ENCODE measurements around the gene GRM8. TPM values are rescaled to one million over a fixed set of nuclear protein-coding genes. Genes with fewer than 3 reads are reported as not detected.

The GRM8 gene
- total RNA-seq, 3 donors from 2014 or later: not detected

DNA sequence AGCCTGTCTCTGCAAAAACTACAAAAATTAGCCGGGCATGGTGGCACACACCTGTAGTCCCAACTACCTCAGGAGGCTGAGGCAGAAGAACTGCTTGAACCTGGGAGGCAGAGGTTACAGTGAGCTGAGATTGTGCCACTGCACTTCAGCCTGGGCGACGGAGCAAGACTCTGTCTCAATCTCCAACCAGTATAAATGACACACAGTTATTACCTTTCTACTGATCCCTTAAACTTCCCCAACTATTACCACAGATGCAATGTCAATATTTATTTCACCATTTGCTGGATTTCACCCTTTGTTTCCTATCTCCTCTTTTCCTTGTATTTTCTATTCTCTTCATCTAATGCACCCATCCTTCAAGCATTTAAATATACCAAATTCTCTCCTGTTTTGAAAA, 431.8 kb downstream of the GRM8 start:
- no peaks in the 10 kb centered on the region for H3K9me3 ChIP-seq
- H3K4me1 ChIP-seq: no peaks in the 10 kb centered on the region
- H3K27ac ChIP-seq: no peak overlapping the region
- H3K36me3 ChIP-seq: no peaks in the 10 kb centered on the region
- intact Hi-C loops (cut with DNase I; ENCODE audit: low total_unique reads): no loop called here
- no peak for DNase-seq (ENCODE audit: low spot score in 2 of 2)
- H3K27me3 ChIP-seq: no peaks in the 10 kb centered on the region
- H3K4me3 ChIP-seq: no peak overlapping the region
- TF ChIP-seq CTCF (IDR thresholded peaks at IDR 0.05) (no peak), POLR2AphosphoS5 (IDR thresholded peaks at IDR 0.05) (no peak), POLR2A (IDR thresholded peaks at IDR 0.05) (no peak)

GRCh38 chr7:126819197-126819484, 433.6 kb downstream of the GRM8 start:
- Histone ChIP-seq H3K9me3 (no peaks in the 10 kb centered on the region), H3K4me3 (no peak overlapping the region), H3K36me3 (no peaks in the 10 kb centered on the region), H3K27me3 (no peaks in the 10 kb centered on the region), H3K27ac (no peak overlapping the region), H3K4me1 (no peaks in the 10 kb centered on the region)
- intact Hi-C loops (cut with DNase I; ENCODE audit: low total_unique reads): no loop called here
- no peak for DNase-seq (ENCODE audit: low spot score in 2 of 2)
- TF ChIP-seq POLR2AphosphoS5 (IDR thresholded peaks at IDR 0.05): no peak
- no peak for TF ChIP-seq CTCF (IDR thresholded peaks at IDR 0.05)
- no peak for TF ChIP-seq POLR2A (IDR thresholded peaks at IDR 0.05)

DNA sequence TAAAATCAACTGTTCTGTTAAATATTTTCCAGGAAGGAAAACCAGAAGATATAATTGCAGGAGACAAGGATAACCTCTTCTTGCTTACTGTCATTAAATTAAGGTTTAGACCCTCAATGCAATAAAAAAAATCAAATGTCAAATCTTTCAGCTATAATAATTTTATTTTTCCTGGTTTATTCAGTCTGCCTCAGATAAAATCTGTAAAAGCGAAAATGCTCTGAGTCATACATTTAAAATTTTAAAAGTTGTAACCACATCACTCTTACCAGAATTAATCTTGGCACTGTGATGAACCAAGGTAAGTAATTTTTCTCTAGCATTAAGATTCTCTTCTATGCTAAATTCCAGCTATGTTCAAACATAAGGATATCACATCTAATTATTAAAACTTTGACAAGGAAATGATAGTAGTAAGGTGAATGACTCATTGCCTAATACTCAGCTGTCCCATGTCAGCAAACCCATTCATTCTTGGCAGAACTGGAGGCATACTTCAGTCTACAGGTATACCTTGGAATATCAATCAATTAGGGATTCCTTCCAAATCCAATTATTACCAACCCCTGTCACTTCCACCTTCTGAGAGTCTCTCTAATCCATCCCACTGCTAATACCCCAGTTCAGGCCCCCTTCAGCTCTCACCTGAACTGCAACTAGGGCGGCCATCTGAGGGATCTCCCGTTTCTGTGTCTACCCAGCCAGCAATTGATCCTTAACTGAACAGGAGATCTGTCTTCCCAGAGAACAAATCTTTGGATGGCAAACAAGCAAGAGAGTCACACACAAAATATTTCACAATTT, 434.1 kb downstream of the GRM8 start:
- Histone ChIP-seq H3K27ac (no peak overlapping the region), H3K36me3 (no peaks in the 10 kb centered on the region), H3K4me1 (no peaks in the 10 kb centered on the region), H3K9me3 (no peaks in the 10 kb centered on the region), H3K27me3 (no peaks in the 10 kb centered on the region), H3K4me3 (no peak overlapping the region)
- TF ChIP-seq POLR2AphosphoS5 (IDR thresholded peaks at IDR 0.05) (no peak), POLR2A (IDR thresholded peaks at IDR 0.05) (no peak), CTCF (IDR thresholded peaks at IDR 0.05) (no peak)
- intact Hi-C loops (cut with DNase I; ENCODE audit: low total_unique reads): no loop called here
- DNase-seq (ENCODE audit: low spot score in 2 of 2): no peak

- intact Hi-C loops (cut with DNase I; ENCODE audit: low total_unique reads): no loop called here
- DNase-seq (ENCODE audit: low spot score in 2 of 2): no peak
Measured at GRCh38 chr7:126809188-126809587, 443.6 kb downstream of the GRM8 start.

More at GRCh38 chr7:126809188-126809587, 443.6 kb downstream of the GRM8 start:
- TF ChIP-seq CTCF (IDR thresholded peaks at IDR 0.05): no peak
- no peak for TF ChIP-seq POLR2A (IDR thresholded peaks at IDR 0.05)
- TF ChIP-seq POLR2AphosphoS5 (IDR thresholded peaks at IDR 0.05): no peak
- Histone ChIP-seq H3K4me3 (no peak overlapping the region), H3K36me3 (no peaks in the 10 kb centered on the region), H3K9me3 (no peaks in the 10 kb centered on the region), H3K4me1 (no peaks in the 10 kb centered on the region), H3K27me3 (no peaks in the 10 kb centered on the region), H3K27ac (no peak overlapping the region)

Data from breast epithelium (tissue), 4 donors.